ENCODE data around the gene FOSL1.
"Not testable (repeated sequence)": the region's sequence is repeated elsewhere in the genome, so short reads cannot be mapped to it uniquely, and the experiment has no call there.

FOSL1 gene

DNA sequence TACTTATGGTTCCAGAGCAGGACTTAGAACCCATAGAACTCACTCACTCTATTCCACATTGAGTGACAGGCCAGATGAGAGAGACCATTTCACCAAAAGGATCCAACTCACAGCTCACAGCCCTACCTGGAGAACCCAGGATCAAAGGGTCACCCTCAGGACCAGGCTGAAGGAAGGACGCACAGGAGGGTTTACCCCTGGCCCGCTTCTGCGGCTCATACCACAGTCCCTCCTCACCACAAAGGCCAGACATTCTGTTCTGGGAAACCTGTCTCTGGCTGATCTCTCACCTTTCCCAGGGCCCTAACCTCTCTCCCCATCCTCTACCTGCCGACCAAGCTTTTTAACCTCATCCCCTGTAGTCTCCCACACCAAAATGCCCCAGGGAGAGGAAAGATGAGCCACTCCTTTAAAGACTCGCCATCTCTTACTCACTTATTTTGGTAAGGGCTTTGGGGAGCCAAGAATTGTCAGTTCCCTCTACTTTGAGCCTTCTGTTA is 4.7 kb downstream of the FOSL1 start:
- no peak for DNase-seq

DNA sequence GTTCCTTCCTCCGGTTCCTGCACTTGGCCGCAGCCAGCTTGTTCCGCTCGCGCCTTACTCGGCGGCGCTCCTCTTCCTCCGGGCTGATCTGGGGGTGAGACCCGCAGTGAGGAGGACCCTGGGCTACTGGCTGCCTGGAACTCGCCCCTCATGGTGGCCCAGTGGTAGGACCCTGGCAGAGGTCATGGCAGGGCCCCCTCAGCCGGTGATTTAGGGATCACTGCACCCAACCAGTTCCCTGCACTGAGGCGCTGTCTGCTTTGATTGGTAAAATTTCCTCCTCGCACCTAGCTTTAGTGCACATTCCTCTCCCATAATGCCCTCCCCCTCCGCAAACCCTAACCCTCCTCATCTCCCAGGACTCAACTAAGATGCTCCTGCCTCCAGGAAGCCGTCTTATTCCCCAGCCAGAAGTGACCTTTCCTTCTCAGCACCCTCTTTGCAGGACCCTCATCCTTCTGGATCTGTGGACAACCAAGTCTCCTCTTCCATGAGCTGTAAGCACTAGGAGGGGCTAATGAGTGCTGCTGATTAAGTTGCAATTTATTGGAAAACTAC is 6.1 kb downstream of the FOSL1 start:
- DNase-seq, result no peak

DNA sequence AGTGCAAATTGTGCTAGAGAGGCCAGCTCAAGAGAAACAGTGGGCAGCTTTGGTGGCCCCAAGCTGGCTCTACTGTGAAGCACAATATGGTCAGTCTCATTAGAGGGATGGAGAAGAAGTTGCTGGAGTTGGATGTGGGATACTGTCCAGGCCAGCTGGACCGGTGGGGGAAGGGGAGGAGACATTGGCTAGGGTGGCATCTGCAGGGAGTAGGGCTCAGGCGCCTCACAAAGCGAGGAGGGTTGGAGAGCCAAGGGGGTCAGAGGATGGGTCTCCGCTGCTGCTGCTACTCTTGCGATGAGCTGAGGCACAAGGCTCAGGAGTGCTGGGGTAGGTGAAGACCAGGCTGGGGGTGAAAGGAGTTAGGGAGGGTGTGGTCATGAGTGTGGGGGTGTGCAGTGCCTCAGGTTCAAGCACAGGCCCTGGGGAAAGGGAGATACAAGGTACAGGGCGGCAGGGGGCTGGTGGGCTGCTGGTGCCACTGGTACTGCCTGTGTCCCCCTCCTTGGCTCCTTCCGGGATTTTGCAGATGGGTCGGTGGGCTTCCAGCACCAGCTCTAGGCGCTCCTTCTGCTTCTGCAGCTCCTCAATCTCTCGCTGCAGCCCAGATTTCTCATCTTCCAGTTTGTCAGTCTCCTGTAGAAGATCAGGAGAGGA is 7.4 kb downstream of the FOSL1 start:
- no peak for DNase-seq

- not testable (repeated sequence) for DNase-seq
Measured at GRCh38 chr11:65892137-65892540, 8.0 kb downstream of the FOSL1 start.

GRCh38 chr11:65891219-65892136 is 8.7 kb downstream of the FOSL1 start:
- peak in 1 of 2 donors; percentile 71 for DNase-seq

GRCh38 chr11:65890324-65891218 is 9.6 kb downstream of the FOSL1 start, which contains the start of gene CCDC85B:
TSS of gene CCDC85B (plus strand) at chr11:65890673. CDS start at chr11:65890784, 111 bp downstream.
- DNase-seq, result peak; percentile 98 to 99

- peak; percentile 93 to 95 for DNase-seq
Measured at GRCh38 chr11:65888163-65888814, 11.9 kb downstream of the FOSL1 start, which contains the start of gene FIBP. TSS of gene FIBP (minus strand) at chr11:65888471. CDS start at chr11:65888418, 53 bp downstream.

- peak in 1 of 2 donors; percentile 33 for DNase-seq
Measured at GRCh38 chr11:65887723-65888162, 12.4 kb downstream of the FOSL1 start.

- DNase-seq, result no peak
Measured at GRCh38 chr11:65886826-65887722, 13.1 kb downstream of the FOSL1 start.

- DNase-seq, result no peak
Measured at GRCh38 chr11:65885808-65886536, 14.2 kb downstream of the FOSL1 start.

- DNase-seq, result no peak
Measured at GRCh38 chr11:65885231-65885630, 15.0 kb downstream of the FOSL1 start.

- DNase-seq, result peak; percentile 76 to 79
Measured at GRCh38 chr11:65884716-65885092, 15.5 kb downstream of the FOSL1 start.

GRCh38 chr11:65883786-65884715 is 16.1 kb downstream of the FOSL1 start:
- DNase-seq, result no peak

- no peak for DNase-seq
Measured at GRCh38 chr11:65883058-65883761, 17.0 kb downstream of the FOSL1 start.

GRCh38 chr11:65882120-65883057 is 17.8 kb downstream of the FOSL1 start:
- DNase-seq, result no peak

DNA sequence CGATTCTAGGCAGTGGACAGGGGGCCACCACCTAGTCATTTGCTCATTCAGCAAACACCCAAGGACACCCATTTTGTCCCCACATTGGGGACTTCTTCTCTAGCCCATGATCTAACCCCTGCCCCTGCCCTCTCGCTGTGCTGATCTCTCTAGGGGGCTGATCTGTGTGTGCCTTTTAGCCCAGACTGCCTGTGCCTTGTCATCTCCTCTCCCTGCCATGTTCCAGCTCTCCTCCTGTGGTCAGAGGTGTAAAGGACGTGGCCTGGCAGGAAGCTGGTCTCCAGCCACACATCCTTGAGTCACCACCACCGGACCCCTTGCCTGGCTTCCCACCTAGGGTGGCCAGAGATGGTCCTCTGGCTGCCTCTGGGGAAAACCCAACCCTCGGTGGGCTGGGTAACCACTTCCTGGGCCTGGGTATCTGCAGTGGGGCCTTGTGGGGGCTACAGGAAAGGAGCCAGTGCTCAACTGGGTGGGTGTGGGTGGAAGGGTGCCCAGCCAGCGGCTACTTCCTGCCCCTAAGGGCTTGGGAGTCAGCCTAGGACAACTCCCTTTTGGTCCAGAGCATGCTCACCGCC is 19.3 kb downstream of the FOSL1 start:
- DNase-seq, result no peak
